ENCODE measurements around the gene IL16.

The IL16 gene

GRCh38 chr15:81181220-81181619, 15.5 kb upstream of the IL16 start:
- H3K9ac ChIP-seq (ENCODE audit: insufficient read length): no peak overlapping the region

GRCh38 chr15:81182031-81182755, 14.5 kb upstream of the IL16 start:
- H3K36me3 ChIP-seq (ENCODE audit: insufficient read depth, low read length): no peaks in the 10 kb centered on the region
- no peak for DNase-seq (ENCODE audit: low read depth, low spot score)
- no peak overlapping the region for H3K27ac ChIP-seq
- TF ChIP-seq POLR2AphosphoS5 (IDR thresholded peaks at IDR 0.05; ENCODE audit: borderline replicate concordance, low read depth, low read length): no peak
- no peak for TF ChIP-seq EZH2 (IDR thresholded peaks at IDR 0.05)
- no peak for TF ChIP-seq FOXP2 (optimal IDR thresholded peaks at IDR 0.05; ENCODE audit: control extremely low read depth, extremely low read length, insufficient read depth)
- H3K9ac ChIP-seq (ENCODE audit: insufficient read length): no peak overlapping the region
- H3K4me3 ChIP-seq: no peak overlapping the region
- H3K9me3 ChIP-seq (ENCODE audit: low read depth, low read length): no peaks in the 10 kb centered on the region

More at GRCh38 chr15:81181220-81181619, 15.5 kb upstream of the IL16 start:
- Histone ChIP-seq H3K4me3 (no peak overlapping the region), H3K9me3 (ENCODE audit: low read depth, low read length) (no peaks in the 10 kb centered on the region), H3K27ac (no peak overlapping the region), H3K36me3 (ENCODE audit: insufficient read depth, low read length) (no peaks in the 10 kb centered on the region)
- TF ChIP-seq FOXP2 (optimal IDR thresholded peaks at IDR 0.05; ENCODE audit: control extremely low read depth, extremely low read length, insufficient read depth) (no peak), EZH2 (IDR thresholded peaks at IDR 0.05) (no peak), POLR2AphosphoS5 (IDR thresholded peaks at IDR 0.05; ENCODE audit: borderline replicate concordance, low read depth, low read length) (no peak)
- DNase-seq (ENCODE audit: low read depth, low spot score): no peak

- TF ChIP-seq POLR2AphosphoS5 (IDR thresholded peaks at IDR 0.05; ENCODE audit: borderline replicate concordance, low read depth, low read length) (no peak), EZH2 (IDR thresholded peaks at IDR 0.05) (no peak), FOXP2 (optimal IDR thresholded peaks at IDR 0.05; ENCODE audit: control extremely low read depth, extremely low read length, insufficient read depth) (no peak)
- Histone ChIP-seq H3K9ac (ENCODE audit: insufficient read length) (no peak overlapping the region), H3K4me3 (no peak overlapping the region), H3K27ac (no peak overlapping the region), H3K36me3 (ENCODE audit: insufficient read depth, low read length) (no peaks in the 10 kb centered on the region), H3K9me3 (ENCODE audit: low read depth, low read length) (no peaks in the 10 kb centered on the region)
- no peak for DNase-seq (ENCODE audit: low read depth, low spot score)
Observed at GRCh38 chr15:81182756-81183438, 13.8 kb upstream of the IL16 start.

- Histone ChIP-seq H3K27ac (no peak overlapping the region), H3K4me3 (no peak overlapping the region), H3K36me3 (ENCODE audit: insufficient read depth, low read length) (no peaks in the 10 kb centered on the region), H3K9ac (ENCODE audit: insufficient read length) (no peak overlapping the region), H3K9me3 (ENCODE audit: low read depth, low read length) (no peaks in the 10 kb centered on the region)
- DNase-seq (ENCODE audit: low read depth, low spot score): no peak
- no peak for TF ChIP-seq POLR2AphosphoS5 (IDR thresholded peaks at IDR 0.05; ENCODE audit: borderline replicate concordance, low read depth, low read length)
- TF ChIP-seq FOXP2 (optimal IDR thresholded peaks at IDR 0.05; ENCODE audit: control extremely low read depth, extremely low read length, insufficient read depth): no peak
- TF ChIP-seq EZH2 (IDR thresholded peaks at IDR 0.05): no peak
Observed at GRCh38 chr15:81183439-81183775, 13.3 kb upstream of the IL16 start.

- H3K36me3 ChIP-seq (ENCODE audit: insufficient read depth, low read length): no peaks in the 10 kb centered on the region
- no peak overlapping the region for H3K4me3 ChIP-seq
- no peaks in the 10 kb centered on the region for H3K9me3 ChIP-seq (ENCODE audit: low read depth, low read length)
- no peak for TF ChIP-seq FOXP2 (optimal IDR thresholded peaks at IDR 0.05; ENCODE audit: control extremely low read depth, extremely low read length, insufficient read depth)
- no peak for TF ChIP-seq EZH2 (IDR thresholded peaks at IDR 0.05)
- TF ChIP-seq POLR2AphosphoS5 (IDR thresholded peaks at IDR 0.05; ENCODE audit: borderline replicate concordance, low read depth, low read length): no peak
- no peak overlapping the region for H3K9ac ChIP-seq (ENCODE audit: insufficient read length)
- DNase-seq (ENCODE audit: low read depth, low spot score): no peak
- H3K27ac ChIP-seq: no peak overlapping the region
Observed at GRCh38 chr15:81184188-81184587, 12.5 kb upstream of the IL16 start.

GRCh38 chr15:81185631-81186295, 10.9 kb upstream of the IL16 start:
- DNase-seq (ENCODE audit: low read depth, low spot score): no peak
- Histone ChIP-seq H3K9me3 (ENCODE audit: low read depth, low read length) (no peaks in the 10 kb centered on the region), H3K36me3 (ENCODE audit: insufficient read depth, low read length) (no peaks in the 10 kb centered on the region), H3K9ac (ENCODE audit: insufficient read length) (no peak overlapping the region), H3K27ac (no peak overlapping the region), H3K4me3 (no peak overlapping the region)
- TF ChIP-seq EZH2 (IDR thresholded peaks at IDR 0.05) (no peak), POLR2AphosphoS5 (IDR thresholded peaks at IDR 0.05; ENCODE audit: borderline replicate concordance, low read depth, low read length) (no peak), FOXP2 (optimal IDR thresholded peaks at IDR 0.05; ENCODE audit: control extremely low read depth, extremely low read length, insufficient read depth) (no peak)

GRCh38 chr15:81188354-81188753, 8.3 kb upstream of the IL16 start:
- Histone ChIP-seq H3K9ac (ENCODE audit: insufficient read length) (no peak overlapping the region), H3K9me3 (ENCODE audit: low read depth, low read length) (no peaks in the 10 kb centered on the region), H3K27ac (no peak overlapping the region), H3K36me3 (ENCODE audit: insufficient read depth, low read length) (no peaks in the 10 kb centered on the region), H3K4me3 (no peak overlapping the region)
- no peak for DNase-seq (ENCODE audit: low read depth, low spot score)
- TF ChIP-seq EZH2 (IDR thresholded peaks at IDR 0.05) (no peak), POLR2AphosphoS5 (IDR thresholded peaks at IDR 0.05; ENCODE audit: borderline replicate concordance, low read depth, low read length) (no peak), FOXP2 (optimal IDR thresholded peaks at IDR 0.05; ENCODE audit: control extremely low read depth, extremely low read length, insufficient read depth) (no peak)

- no peak overlapping the region for H3K4me3 ChIP-seq
Observed at GRCh38 chr15:81189583-81190283, 6.9 kb upstream of the IL16 start.

More at GRCh38 chr15:81189583-81190283, 6.9 kb upstream of the IL16 start:
- no peak for TF ChIP-seq EZH2 (IDR thresholded peaks at IDR 0.05)
- TF ChIP-seq POLR2AphosphoS5 (IDR thresholded peaks at IDR 0.05; ENCODE audit: borderline replicate concordance, low read depth, low read length): no peak
- H3K36me3 ChIP-seq (ENCODE audit: insufficient read depth, low read length): no peaks in the 10 kb centered on the region
- DNase-seq (ENCODE audit: low read depth, low spot score): no peak
- H3K27ac ChIP-seq: no peak overlapping the region
- no peaks in the 10 kb centered on the region for H3K9me3 ChIP-seq (ENCODE audit: low read depth, low read length)
- no peak overlapping the region for H3K9ac ChIP-seq (ENCODE audit: insufficient read length)

Data from SK-N-MC (cell line).